DMS79 treated with DMSO at 0.1 percent for 48 hours (cell line): Measurements from ENCODE around the gene PTPN3.
A peak's percentile ranks its signal among the peaks of the same experiment; 100 is the strongest.

Experiments used
- DNase-seq: peaks from one replicate; lab custom pipeline; 2025; lab: John Stamatoyannopoulos, UW

The PTPN3 gene

GRCh38 chr9:109424618-109425017, 73.5 kb downstream of the PTPN3 start:
- no peak for DNase-seq

- DNase-seq = no peak
Observed at GRCh38 chr9:109423877-109424276, 74.2 kb downstream of the PTPN3 start.

- no peak for DNase-seq
Observed at GRCh38 chr9:109422641-109423040, 75.5 kb downstream of the PTPN3 start.

GRCh38 chr9:109421026-109421970, 76.8 kb downstream of the PTPN3 start:
- DNase-seq = no peak

- DNase-seq = no peak
Observed at GRCh38 chr9:109419531-109419930, 78.6 kb downstream of the PTPN3 start.

- DNase-seq = no peak
Observed at GRCh38 chr9:109418827-109419226, 79.3 kb downstream of the PTPN3 start.

- DNase-seq = peak; percentile 2
Observed at GRCh38 chr9:109417585-109418544, 80.2 kb downstream of the PTPN3 start.

- no peak for DNase-seq
Observed at GRCh38 chr9:109417054-109417453, 81.1 kb downstream of the PTPN3 start.

GRCh38 chr9:109416135-109416706, 81.9 kb downstream of the PTPN3 start:
- no peak for DNase-seq

GRCh38 chr9:109414125-109414785, 83.9 kb downstream of the PTPN3 start:
- no peak for DNase-seq

- no peak for DNase-seq
Observed at GRCh38 chr9:109411798-109412352, 86.2 kb downstream of the PTPN3 start.

GRCh38 chr9:109411069-109411761, 86.9 kb downstream of the PTPN3 start:
- no peak for DNase-seq

GRCh38 chr9:109409773-109410397, 88.2 kb downstream of the PTPN3 start:
- DNase-seq = no peak

GRCh38 chr9:109408759-109409462, 89.2 kb downstream of the PTPN3 start:
- no peak for DNase-seq

- no peak for DNase-seq
Observed at GRCh38 chr9:109403766-109404320, 94.3 kb downstream of the PTPN3 start.

GRCh38 chr9:109403116-109403515, 95.0 kb downstream of the PTPN3 start:
- DNase-seq = no peak

GRCh38 chr9:109401990-109402318, 96.2 kb downstream of the PTPN3 start:
- no peak for DNase-seq

- DNase-seq = no peak
Observed at GRCh38 chr9:109401169-109401989, 96.7 kb downstream of the PTPN3 start.
